ENCODE measurements around the gene YIPF4. TPM values are rescaled to one million over a fixed set of nuclear protein-coding genes. Genes with fewer than 3 reads are reported as not detected.
"Not testable (repeated sequence)": the region's sequence is repeated elsewhere in the genome, so short reads cannot be mapped to it uniquely, and the experiment has no call there.

The YIPF4 gene
- total RNA-seq, 1 donor from 2014 or later, result 71.9 TPM

GRCh38 chr2:32278478-32278853 lies 762 bp downstream of the YIPF4 start:
- intact Hi-C loops (cut with micrococcal nuclease), result no loop called here
- DNase-seq, result no peak
- no peak for ATAC-seq

- DNase-seq, result no peak
- peak; percentile 27 for ATAC-seq
- intact Hi-C loops (cut with micrococcal nuclease), result no loop called here
These were observed 6.6 kb downstream of the YIPF4 start for GRCh38 chr2:32284321-32284720.

- intact Hi-C loops (cut with micrococcal nuclease), result no loop called here
- peak; percentile 30 for ATAC-seq
These were observed 11.7 kb downstream of the YIPF4 start for GRCh38 chr2:32289165-32289999.

GRCh38 chr2:32290000-32290339 lies 12.3 kb downstream of the YIPF4 start:
- intact Hi-C loops (cut with micrococcal nuclease), result no loop called here
- ATAC-seq (no peak), DNase-seq (no peak)

More at GRCh38 chr2:32289165-32289999, 11.7 kb downstream of the YIPF4 start:
- no peak for DNase-seq

- no peak for ATAC-seq
- intact Hi-C loops (cut with micrococcal nuclease), result no loop called here
These were observed 14.0 kb downstream of the YIPF4 start for GRCh38 chr2:32291746-32292145.

GRCh38 chr2:32293493-32293892 lies 15.8 kb downstream of the YIPF4 start:
- intact Hi-C loops (cut with micrococcal nuclease); ATAC-seq; DNase-seq: not testable (repeated sequence)

More at GRCh38 chr2:32291746-32292145, 14.0 kb downstream of the YIPF4 start:
- DNase-seq, result no peak

GRCh38 chr2:32293966-32294562 lies 16.4 kb downstream of the YIPF4 start:
- ATAC-seq; DNase-seq; intact Hi-C loops (cut with micrococcal nuclease): not testable (repeated sequence)

- intact Hi-C loops (cut with micrococcal nuclease), result no loop called here
- DNase-seq (no peak), ATAC-seq (no peak)
These were observed 32.9 kb downstream of the YIPF4 start for GRCh38 chr2:32310577-32310976.

- no peak for DNase-seq
- no peak for ATAC-seq
- intact Hi-C loops (cut with micrococcal nuclease), result no loop called here
These were observed 37.2 kb downstream of the YIPF4 start for GRCh38 chr2:32314886-32315285.

- DNase-seq; intact Hi-C loops (cut with micrococcal nuclease); ATAC-seq: not testable (repeated sequence)
These were observed 51.0 kb downstream of the YIPF4 start for GRCh38 chr2:32328679-32329078.

- ATAC-seq; intact Hi-C loops (cut with micrococcal nuclease); DNase-seq: not testable (repeated sequence)
These were observed 51.7 kb downstream of the YIPF4 start for GRCh38 chr2:32329180-32329980.

- intact Hi-C loops (cut with micrococcal nuclease), result no loop called here
- ATAC-seq (no peak), DNase-seq (no peak)
These were observed 52.4 kb downstream of the YIPF4 start for GRCh38 chr2:32330136-32330535.

GRCh38 chr2:32342801-32343200 lies 65.1 kb downstream of the YIPF4 start:
- DNase-seq (no peak), ATAC-seq (no peak)
- intact Hi-C loops (cut with micrococcal nuclease), result no loop called here

GRCh38 chr2:32350797-32351196 lies 73.1 kb downstream of the YIPF4 start:
- DNase-seq; ATAC-seq; intact Hi-C loops (cut with micrococcal nuclease): not testable (repeated sequence)

- ATAC-seq, result no peak
- intact Hi-C loops (cut with micrococcal nuclease), result no loop called here
- no peak for DNase-seq
These were observed 78.4 kb downstream of the YIPF4 start for GRCh38 chr2:32355976-32356680.

- peak; percentile 98 for ATAC-seq
These were observed 79.1 kb downstream of the YIPF4 start, which contains the start of gene BIRC6 for GRCh38 chr2:32356681-32357317. Gene BIRC6, plus strand, starts transcription at chr2:32357023. Its CDS starts 139 bp downstream, at chr2:32357162.

GRCh38 chr2:32357318-32358110 lies 79.8 kb downstream of the YIPF4 start:
- ATAC-seq, result peak; percentile 4
- intact Hi-C loops (cut with micrococcal nuclease), result no loop called here
- DNase-seq, result peak; percentile 51

More at GRCh38 chr2:32356681-32357317, 79.1 kb downstream of the YIPF4 start, which contains the start of gene BIRC6:
- intact Hi-C loops (cut with micrococcal nuclease), result no loop called here
- peak; percentile 99 for DNase-seq

GRCh38 chr2:32358111-32358482 lies 80.4 kb downstream of the YIPF4 start:
- intact Hi-C loops (cut with micrococcal nuclease), result no loop called here

More at GRCh38 chr2:32358111-32358482, 80.4 kb downstream of the YIPF4 start:
- DNase-seq (no peak), ATAC-seq (no peak)
